PC-3 (cell line): ENCODE measurements around the gene ZNF324. TPM values are rescaled to one million over a fixed set of nuclear protein-coding genes. Genes with fewer than 3 reads are reported as not detected.

Experiments
- ATAC-seq: fragments of 200-7000 bp; cut with Tn5 transposase; 2 replicates; pipeline ENCODE4 v1.9.1; 2020; ENCODE audit warnings: mild to moderate bottlenecking, moderate library complexity
- BruUV-seq: library from RNA; stranded (reverse); fragments of 400-500 nt; replicated peaks from 2 replicates; lab custom pipeline; 2021; lab: Mats Ljungman, UMichigan
- CTCF ChIA-PET: fragments of 300-600 bp; sonication (Branson Sonifier 250); formaldehyde crosslinking; loops from one replicate; lab custom pipeline; 2022; ENCODE audit warnings: antibody characterized with exemption; lab: Charles Lee
- POLR2A ChIA-PET: fragments of 300-600 bp; sonication (Branson Sonifier 250); formaldehyde crosslinking; loops from one replicate; lab custom pipeline; 2022; ENCODE audit warnings: antibody characterized with exemption; ENCODE audit not compliant: unreplicated experiment; lab: Charles Lee
- DNase-seq: peaks from one replicate; pipeline ENCODE4 v3.0.0-alpha.2; 2015
- H2AFZ ChIP-seq: fragments of 300-600 bp; sonication (generic); 2 replicates; pipeline ENCODE4 v1.6.0; 2016; ENCODE audit warnings: antibody characterized with exemption, low read length
- H3F3A ChIP-seq: fragments of 300-600 bp; sonication (generic); one replicate; pipeline ENCODE4 v1.6.0; 2017; ENCODE audit warnings: antibody characterized with exemption, low read length, control low read depth, mild to moderate bottlenecking; ENCODE audit not compliant: unreplicated experiment
- H3K27ac ChIP-seq: fragments of 300-600 bp; sonication (generic); 2 replicates; pipeline ENCODE4 v1.5.1; 2016; ENCODE audit warnings: mild to moderate bottlenecking, low read length
- H3K27me3 ChIP-seq: fragments of 300-600 bp; sonication (generic); 2 replicates; pipeline ENCODE4 v1.6.1; 2016; ENCODE audit warnings: low read length, mixed read lengths
- H3K36me3 ChIP-seq: fragments of 300-600 bp; sonication (generic); 2 replicates; pipeline ENCODE4 v1.6.1; 2016; ENCODE audit warnings: low read depth, mixed run types, low read length, mixed read lengths
- H3K4me1 ChIP-seq: fragments of 300-600 bp; sonication (generic); 2 replicates; pipeline ENCODE4 v1.5.1; 2016; ENCODE audit warnings: low read length; ENCODE audit not compliant: insufficient read depth
- H3K4me2 ChIP-seq: fragments of 300-600 bp; sonication (generic); 2 replicates; pipeline ENCODE4 v1.6.0; 2016; ENCODE audit warnings: low read length
- H3K4me3 ChIP-seq: fragments of 300-600 bp; sonication (generic); 2 replicates; pipeline ENCODE4 v1.5.1; 2016; ENCODE audit warnings: mild to moderate bottlenecking, low read length, mixed read lengths
- H3K79me2 ChIP-seq: fragments of 300-600 bp; sonication (generic); 2 replicates; pipeline ENCODE4 v1.6.1; 2017; ENCODE audit warnings: low read length, mixed read lengths
- H3K9ac ChIP-seq: fragments of 300-600 bp; sonication (generic); 2 replicates; pipeline ENCODE4 v1.6.0; 2016; ENCODE audit warnings: mild to moderate bottlenecking, low read length
- H3K9me2 ChIP-seq: fragments of 300-600 bp; sonication (generic); replicated peaks from 2 replicates; pipeline ENCODE4 v1.6.1; 2016; ENCODE audit warnings: mixed run types, low read length, mixed read lengths
- H3K9me3 ChIP-seq: fragments of 300-600 bp; sonication (generic); 2 replicates; pipeline ENCODE4 v1.6.1; 2016; ENCODE audit warnings: low read length, mixed read lengths
- H4K20me1 ChIP-seq: fragments of 300-600 bp; sonication (generic); 2 replicates; pipeline ENCODE4 v1.6.1; 2016; ENCODE audit warnings: low read length, mixed read lengths
- CTCF ChIP-seq: fragments of 300-600 bp; sonication (generic); conservative IDR thresholded peaks from 2 replicates; pipeline ENCODE4 v1.5.1; 2017; ENCODE audit warnings: antibody characterized with exemption, low read depth, mild to moderate bottlenecking, low read length
- EZH2 ChIP-seq: fragments of 300-600 bp; sonication (generic); IDR thresholded peaks from one replicate; pipeline ENCODE4 v1.6.1; 2017; ENCODE audit warnings: antibody characterized with exemption, mild to moderate bottlenecking, low read length; ENCODE audit not compliant: unreplicated experiment
- EZH2phosphoT487 ChIP-seq: fragments of 300-600 bp; sonication (generic); IDR thresholded peaks from 2 replicates; pipeline ENCODE4 v1.6.1; 2018; ENCODE audit warnings: mild to moderate bottlenecking, antibody characterized with exemption, low read length, borderline replicate concordance
- intact Hi-C: fragments of 100-400 bp; cut with micrococcal nuclease; formaldehyde crosslinking; loops from 2 replicates; pipeline ENCODE4 v1.9.0; 2023
- total RNA-seq: library from RNA; depleted of rRNA; stranded (reverse); fragments of >200 nt; gene quantifications from 2 replicates; pipeline ENCODE4 v1.2.3, GENCODE V29; 2014

The ZNF324 gene
- total RNA-seq, 1 experiment from 2014 or later: 15.9 TPM

DNA sequence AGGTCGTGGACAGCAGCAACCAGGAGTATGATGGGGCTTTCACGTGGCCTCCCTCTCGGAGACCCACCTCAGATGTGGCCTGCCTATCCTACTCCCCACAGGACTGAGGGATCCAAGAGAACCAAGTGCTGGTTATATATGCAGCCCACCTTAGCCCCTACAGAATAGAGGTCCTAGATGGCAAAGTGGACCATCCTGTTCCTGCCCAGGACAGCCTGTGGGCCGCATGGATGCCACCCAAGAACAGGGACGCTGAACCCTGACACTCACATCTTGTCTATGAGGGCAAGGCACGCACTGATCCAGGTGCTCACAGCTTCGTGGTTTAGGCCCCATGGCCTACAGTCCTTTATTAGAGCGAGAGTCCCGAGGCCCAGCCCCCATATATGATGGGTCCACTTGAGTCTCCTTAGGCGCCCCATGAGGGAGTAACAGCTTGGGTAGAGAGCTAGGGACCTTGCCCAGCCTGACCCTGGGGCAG, 46.4 kb downstream of the ZNF324 start:
- BruUV-seq: no TSS peak
- ATAC-seq: no peak

GRCh38 chr19:58513694-58514563, 47.0 kb downstream of the ZNF324 start:
- POLR2A ChIA-PET: no interaction called here
- peak; percentile 87 for DNase-seq
- Histone ChIP-seq H3K9ac (peak overlapping the region; percentile 68), H3K27ac (no peak overlapping the region), H3K36me3 (peaks cover 17% of the 10 kb centered on the region), H3K27me3 (no peaks in the 10 kb centered on the region), H3F3A (no peaks in the 10 kb centered on the region), H4K20me1 (no peaks in the 10 kb centered on the region), H3K4me3 (peak overlapping the region; percentile 59), H3K4me1 (peaks cover 11% of the 10 kb centered on the region), H3K9me3 (no peaks in the 10 kb centered on the region), H3K4me2 (peak overlapping the region; percentile 81), H2AFZ (peak overlapping the region; percentile 50), H3K79me2 (peaks cover 40% of the 10 kb centered on the region), H3K9me2 (no peaks in the 10 kb centered on the region)
- CTCF ChIA-PET: interaction anchor here (0.6 to 0.7 kb wide), 3 partner anchors 30 to 67 kb away, joined by 3 to 4 read pairs (median 3); partner anchors contain the start of gene TRIM28
- TF ChIP-seq EZH2: no peak
- peak; percentile 78 for TF ChIP-seq CTCF
- BruUV-seq: no TSS peak
- peak; percentile 42 for ATAC-seq
- intact Hi-C loops: no loop called here

More for the DNA sequence above, 46.4 kb downstream of the ZNF324 start:
- no peaks in the 10 kb centered on the region for H3F3A ChIP-seq
- no peaks in the 10 kb centered on the region for H3K9me3 ChIP-seq
- TF ChIP-seq CTCF (no peak), EZH2phosphoT487 (no peak), EZH2 (no peak)
- no peak overlapping the region for H2AFZ ChIP-seq
- 0 out of 2 replicates have a peak overlapping the region, but pooled peaks have one; percentile 14 for H3K9ac ChIP-seq
- no peaks in the 10 kb centered on the region for H4K20me1 ChIP-seq
- no peak overlapping the region for H3K4me2 ChIP-seq
- no peak for DNase-seq
- H3K27ac ChIP-seq: no peak overlapping the region
- peaks cover 8% of the 10 kb centered on the region for H3K4me1 ChIP-seq
- H3K9me2 ChIP-seq: no peaks in the 10 kb centered on the region
- intact Hi-C loops: no loop called here
- H3K4me3 ChIP-seq: no peak overlapping the region
- no peaks in the 10 kb centered on the region for H3K27me3 ChIP-seq
- peaks cover 17% of the 10 kb centered on the region for H3K36me3 ChIP-seq
- ChIA-PET POLR2A (no interaction called here), CTCF (interaction anchor here (0.6 kb wide), 1 partner anchor 46 kb away, joined by 4 read pairs; no protein-coding TSS in a partner anchor)
- peaks cover 33% of the 10 kb centered on the region for H3K79me2 ChIP-seq
